ENCODE results near the gene HINFP.

DNA sequence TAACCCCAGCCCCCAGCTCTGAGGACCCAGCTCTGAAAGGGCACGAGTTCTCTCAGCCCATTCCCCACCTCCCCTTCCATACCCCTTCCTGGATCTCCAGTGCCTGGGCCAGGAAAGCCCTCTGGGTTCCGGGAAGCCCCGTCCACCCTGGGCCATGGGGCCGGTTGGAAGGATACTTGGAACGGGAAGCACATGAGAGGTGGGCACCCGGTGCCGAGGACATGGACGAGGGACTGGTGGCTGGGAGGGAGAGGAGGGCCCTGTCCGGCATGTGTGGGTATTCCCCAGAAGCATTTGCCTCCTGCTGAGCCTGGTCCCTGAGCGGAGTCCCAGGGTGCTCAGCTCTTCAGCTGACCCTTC, 5.2 kb upstream of the HINFP start:
- no peak for TF ChIP-seq CTCF (conservative IDR thresholded peaks at IDR 0.05; ENCODE audit: low read depth in 2 of 2)
- TF ChIP-seq REST (IDR thresholded peaks at IDR 0.05; ENCODE audit: unreplicated experiment) = no peak
- no peak for TF ChIP-seq EZH2phosphoT487 (IDR thresholded peaks at IDR 0.05; ENCODE audit: unreplicated experiment)
- TF ChIP-seq, protein P1, sequence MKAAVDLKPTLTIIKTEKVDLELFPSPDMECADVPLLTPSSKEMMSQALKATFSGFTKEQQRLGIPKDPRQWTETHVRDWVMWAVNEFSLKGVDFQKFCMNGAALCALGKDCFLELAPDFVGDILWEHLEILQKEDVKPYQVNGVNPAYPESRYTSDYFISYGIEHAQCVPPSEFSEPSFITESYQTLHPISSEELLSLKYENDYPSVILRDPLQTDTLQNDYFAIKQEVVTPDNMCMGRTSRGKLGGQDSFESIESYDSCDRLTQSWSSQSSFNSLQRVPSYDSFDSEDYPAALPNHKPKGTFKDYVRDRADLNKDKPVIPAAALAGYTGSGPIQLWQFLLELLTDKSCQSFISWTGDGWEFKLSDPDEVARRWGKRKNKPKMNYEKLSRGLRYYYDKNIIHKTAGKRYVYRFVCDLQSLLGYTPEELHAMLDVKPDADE (IDR thresholded peaks at IDR 0.05) = no peak
- TF ChIP-seq EZH2 (IDR thresholded peaks at IDR 0.05; ENCODE audit: low read depth, unreplicated experiment) = no peak
- no peak for TF ChIP-seq CREB1 (CRISPR knock-in tag; IDR thresholded peaks at IDR 0.05; ENCODE audit: low read depth)
- TF ChIP-seq POLR2AphosphoS5 (IDR thresholded peaks at IDR 0.05; ENCODE audit: low read depth) = no peak
